Adipocyte (in vitro differentiated cells): ENCODE data around the gene PTER.

Experiments used
- DNase-seq: peaks from one replicate; pipeline ENCODE4 v3.0.0-alpha.2; 2015; ENCODE audit warnings: low read depth
- H3K27me3 ChIP-seq: replicated peaks from 2 replicates; pipeline ENCODE4 v1.7.0; 2013; ENCODE audit warnings: mild to moderate bottlenecking, low read length, moderate library complexity; ENCODE audit not compliant: control insufficient read depth, insufficient read depth
- H3K36me3 ChIP-seq: 2 replicates; pipeline ENCODE4 v1.7.0; 2013; ENCODE audit warnings: low read length, mild to moderate bottlenecking, moderate library complexity; ENCODE audit not compliant: control insufficient read depth, insufficient read depth, severe bottlenecking
- H3K4me1 ChIP-seq: 2 replicates; pipeline ENCODE4 v1.7.0; 2013; ENCODE audit warnings: mild to moderate bottlenecking, low read length, moderate library complexity; ENCODE audit not compliant: control insufficient read depth, insufficient read depth
- H3K4me3 ChIP-seq: 2 replicates; pipeline ENCODE4 v1.7.0; 2013; ENCODE audit warnings: mild to moderate bottlenecking, low read length, moderate library complexity
- H3K9ac ChIP-seq: 2 replicates; pipeline ENCODE4 v1.7.0; 2013; ENCODE audit warnings: mild to moderate bottlenecking, low read length, moderate library complexity
- H3K9me3 ChIP-seq: 2 replicates; pipeline ENCODE4 v1.7.0; 2013; ENCODE audit warnings: mild to moderate bottlenecking, low read length, moderate library complexity; ENCODE audit not compliant: control insufficient read depth

The PTER gene

GRCh38 chr10:16439295-16439694 is 2.5 kb downstream of the PTER start:
- H3K27me3 ChIP-seq: no peaks in the 10 kb centered on the region
- peak overlapping the region; percentile 56 for H3K9ac ChIP-seq
- no peaks in the 10 kb centered on the region for H3K36me3 ChIP-seq
- peak; percentile 56 for DNase-seq
- peaks cover 42% of the 10 kb centered on the region for H3K4me1 ChIP-seq
- peak overlapping the region; percentile 62 for H3K4me3 ChIP-seq
- no peaks in the 10 kb centered on the region for H3K9me3 ChIP-seq

- peak overlapping the region; percentile 76 for H3K4me3 ChIP-seq
- H3K36me3 ChIP-seq: no peaks in the 10 kb centered on the region
- no peaks in the 10 kb centered on the region for H3K9me3 ChIP-seq
- H3K9ac ChIP-seq: peak overlapping the region; percentile 57
- H3K4me1 ChIP-seq: peaks cover 45% of the 10 kb centered on the region
- no peak for DNase-seq
- no peaks in the 10 kb centered on the region for H3K27me3 ChIP-seq
These were observed 3.8 kb downstream of the PTER start for GRCh38 chr10:16440396-16441133.

GRCh38 chr10:16441173-16441840 is 4.5 kb downstream of the PTER start:
- peak; percentile 37 for DNase-seq
- Histone ChIP-seq H3K27me3 (no peaks in the 10 kb centered on the region), H3K36me3 (no peaks in the 10 kb centered on the region), H3K4me3 (peak overlapping the region; percentile 76), H3K4me1 (peaks cover 47% of the 10 kb centered on the region), H3K9me3 (no peaks in the 10 kb centered on the region), H3K9ac (peak overlapping the region; percentile 57)

- Histone ChIP-seq H3K9ac (no peak overlapping the region), H3K4me1 (peaks cover 41% of the 10 kb centered on the region), H3K4me3 (no peak overlapping the region), H3K27me3 (no peaks in the 10 kb centered on the region), H3K36me3 (no peaks in the 10 kb centered on the region), H3K9me3 (no peaks in the 10 kb centered on the region)
- DNase-seq: no peak
These were observed 6.1 kb downstream of the PTER start for GRCh38 chr10:16442914-16443313.

- no peak overlapping the region for H3K9ac ChIP-seq
- DNase-seq: no peak
- peaks cover 16% of the 10 kb centered on the region for H3K4me1 ChIP-seq
- no peaks in the 10 kb centered on the region for H3K9me3 ChIP-seq
- H3K36me3 ChIP-seq: peaks cover 7% of the 10 kb centered on the region
- H3K4me3 ChIP-seq: no peak overlapping the region
- no peaks in the 10 kb centered on the region for H3K27me3 ChIP-seq
These were observed 9.1 kb downstream of the PTER start for GRCh38 chr10:16445770-16446469.

- Histone ChIP-seq H3K36me3 (peaks cover 7% of the 10 kb centered on the region), H3K9me3 (no peaks in the 10 kb centered on the region), H3K4me3 (no peak overlapping the region), H3K4me1 (peaks cover 5% of the 10 kb centered on the region), H3K9ac (no peak overlapping the region), H3K27me3 (no peaks in the 10 kb centered on the region)
- DNase-seq: no peak
These were observed 12.6 kb downstream of the PTER start for GRCh38 chr10:16449454-16449853.

- no peak for DNase-seq
- Histone ChIP-seq H3K4me3 (no peak overlapping the region), H3K27me3 (no peaks in the 10 kb centered on the region), H3K9ac (no peak overlapping the region), H3K4me1 (no peaks in the 10 kb centered on the region), H3K36me3 (no peaks in the 10 kb centered on the region), H3K9me3 (no peaks in the 10 kb centered on the region)
These were observed 21.6 kb downstream of the PTER start for GRCh38 chr10:16458166-16458955.

- no peaks in the 10 kb centered on the region for H3K27me3 ChIP-seq
- no peaks in the 10 kb centered on the region for H3K9me3 ChIP-seq
- H3K36me3 ChIP-seq: no peaks in the 10 kb centered on the region
- H3K4me3 ChIP-seq: no peak overlapping the region
- no peak overlapping the region for H3K9ac ChIP-seq
- no peak for DNase-seq
- H3K4me1 ChIP-seq: no peaks in the 10 kb centered on the region
These were observed 22.7 kb downstream of the PTER start for GRCh38 chr10:16459423-16459939.

GRCh38 chr10:16466001-16466400 is 29.2 kb downstream of the PTER start:
- Histone ChIP-seq H3K4me1 (no peaks in the 10 kb centered on the region), H3K36me3 (no peaks in the 10 kb centered on the region), H3K9me3 (no peaks in the 10 kb centered on the region), H3K9ac (no peak overlapping the region), H3K27me3 (no peaks in the 10 kb centered on the region), H3K4me3 (no peak overlapping the region)
- no peak for DNase-seq

- DNase-seq: no peak
- no peaks in the 10 kb centered on the region for H3K9me3 ChIP-seq
These were observed 33.9 kb downstream of the PTER start for GRCh38 chr10:16470747-16471146.

More at GRCh38 chr10:16470747-16471146, 33.9 kb downstream of the PTER start:
- Histone ChIP-seq H3K27me3 (no peaks in the 10 kb centered on the region), H3K9ac (no peak overlapping the region), H3K4me3 (no peak overlapping the region), H3K4me1 (no peaks in the 10 kb centered on the region), H3K36me3 (no peaks in the 10 kb centered on the region)
